Embryonic facial prominence (tissue), 1 donor: Measurements from ENCODE around the gene CCDC141.

Source experiments
- DNase-seq: peaks from one replicate; pipeline ENCODE4 v3.0.0-alpha.2; 2016; ENCODE audit errors: extremely low spot score

Gene CCDC141

DNA sequence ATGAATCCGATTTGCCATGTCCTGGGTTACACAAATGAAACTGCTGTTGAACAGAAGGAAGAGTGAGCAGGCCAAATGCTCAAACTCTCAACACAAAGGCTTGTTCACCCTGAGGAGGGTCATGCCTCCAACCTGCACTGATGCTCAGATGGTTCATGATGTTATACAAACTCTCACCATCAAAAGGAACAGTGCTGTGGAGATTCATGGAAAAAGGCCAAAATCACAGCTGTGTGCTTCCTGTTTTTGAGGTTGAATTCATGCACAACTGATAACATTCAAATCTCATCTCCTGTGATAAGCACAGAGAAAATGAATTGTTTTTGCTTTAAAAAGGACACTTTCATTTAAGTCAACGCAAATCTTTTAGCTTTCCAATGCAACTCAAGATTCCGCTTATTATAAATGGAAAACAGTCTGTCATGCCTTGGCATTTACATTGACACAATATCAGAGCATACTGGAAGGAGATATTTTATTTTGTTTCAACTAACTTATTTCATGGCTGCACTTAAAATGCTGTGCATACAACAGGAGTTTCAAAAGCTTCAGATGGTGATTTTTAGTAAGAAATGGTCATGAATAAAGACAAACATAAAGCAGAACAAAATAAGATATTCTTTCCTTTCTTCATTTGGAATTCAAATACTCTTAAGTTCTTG lies 220.5 kb downstream of the CCDC141 start:
- DNase-seq: no peak

DNA sequence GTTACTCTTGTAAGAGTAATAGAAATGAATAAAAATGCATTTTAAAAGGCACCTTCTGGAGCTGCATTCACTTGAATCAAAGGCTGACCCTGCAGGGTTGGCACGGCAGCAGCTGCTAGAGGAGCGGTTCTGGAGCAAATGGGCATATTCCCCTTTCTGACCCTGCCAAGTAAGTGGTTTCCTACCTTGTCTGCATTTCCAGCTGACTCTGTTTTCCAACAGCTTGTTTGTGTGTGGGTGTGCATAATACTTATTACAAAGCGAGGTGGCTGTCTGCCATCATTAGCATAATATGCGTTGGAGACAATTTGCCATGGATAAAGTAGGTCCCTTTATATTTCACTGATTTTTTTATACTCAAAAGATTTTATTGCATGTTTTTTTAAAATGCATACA lies 221.5 kb downstream of the CCDC141 start:
- DNase-seq: no peak

DNA sequence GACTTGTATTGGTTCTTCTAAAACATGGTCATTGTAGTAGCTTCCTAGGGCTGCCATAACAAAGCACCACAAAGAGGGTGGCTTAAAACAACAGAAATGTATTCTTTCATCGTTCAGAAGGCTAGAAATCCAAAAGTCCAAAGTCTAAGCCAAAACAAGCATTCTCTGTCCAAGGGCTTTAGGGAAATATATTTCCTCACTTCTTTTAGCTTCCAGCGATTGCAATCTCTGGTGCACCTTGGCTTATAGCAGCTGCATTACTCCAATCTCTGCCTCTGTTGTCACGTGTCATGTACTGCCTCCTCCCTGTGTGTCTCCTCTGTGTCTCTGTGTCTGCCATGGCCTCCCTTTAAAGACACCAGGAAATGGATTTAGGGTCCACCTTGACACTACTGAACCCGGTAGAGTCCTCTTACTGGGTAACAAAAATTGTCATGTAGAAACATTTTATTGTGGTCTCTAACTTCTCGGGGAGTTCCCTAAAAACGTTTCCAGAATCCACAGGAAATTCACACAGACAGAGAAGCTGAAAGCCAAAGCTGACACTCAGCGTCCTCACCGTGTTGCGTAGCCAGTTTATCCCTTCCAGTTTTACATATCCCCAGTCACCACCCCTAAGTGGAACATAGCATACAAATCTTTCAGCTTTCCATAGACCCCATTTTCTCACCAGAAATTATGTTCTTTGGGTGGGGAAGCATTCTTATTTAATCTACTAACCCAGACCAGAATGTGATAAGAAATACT lies 222.0 kb downstream of the CCDC141 start:
- no peak for DNase-seq

DNA sequence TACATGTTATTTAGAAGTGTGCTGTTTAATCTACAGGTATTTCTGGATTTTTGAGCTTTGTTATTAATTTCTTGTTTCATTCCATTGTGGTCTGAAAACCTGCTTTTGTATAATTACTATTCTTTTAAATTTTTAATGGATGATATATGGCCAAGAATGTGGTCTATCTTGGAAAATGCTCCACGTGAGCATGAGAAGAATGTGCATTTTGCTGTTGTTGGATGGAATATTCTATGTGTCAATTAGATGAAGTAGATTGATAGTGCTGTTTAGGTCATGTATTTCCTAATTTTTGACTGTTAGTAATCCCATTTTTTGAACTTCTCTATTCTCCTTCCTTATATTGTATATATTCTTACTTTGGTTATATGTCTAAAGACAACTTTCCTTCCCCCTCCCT lies 222.8 kb downstream of the CCDC141 start:
- no peak for DNase-seq

DNA sequence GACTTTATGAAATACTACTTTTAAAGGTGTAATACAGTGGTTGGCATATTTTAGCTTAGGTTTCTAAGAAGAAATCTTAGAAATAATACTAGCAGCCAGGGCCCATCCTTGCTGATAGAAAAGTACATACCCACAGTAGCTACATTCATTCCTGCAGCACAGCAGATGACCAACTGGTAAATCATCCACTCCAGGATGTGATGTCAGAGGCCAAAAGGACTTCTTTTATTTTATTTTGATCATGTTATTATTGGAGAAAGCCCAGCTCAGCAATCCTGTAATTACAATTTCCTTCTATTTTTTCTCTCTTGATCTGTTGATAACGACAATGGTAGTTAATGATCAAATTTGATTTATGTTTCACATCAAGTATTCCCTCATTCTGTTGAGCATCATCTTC lies 224.8 kb downstream of the CCDC141 start:
- DNase-seq: no peak

DNA sequence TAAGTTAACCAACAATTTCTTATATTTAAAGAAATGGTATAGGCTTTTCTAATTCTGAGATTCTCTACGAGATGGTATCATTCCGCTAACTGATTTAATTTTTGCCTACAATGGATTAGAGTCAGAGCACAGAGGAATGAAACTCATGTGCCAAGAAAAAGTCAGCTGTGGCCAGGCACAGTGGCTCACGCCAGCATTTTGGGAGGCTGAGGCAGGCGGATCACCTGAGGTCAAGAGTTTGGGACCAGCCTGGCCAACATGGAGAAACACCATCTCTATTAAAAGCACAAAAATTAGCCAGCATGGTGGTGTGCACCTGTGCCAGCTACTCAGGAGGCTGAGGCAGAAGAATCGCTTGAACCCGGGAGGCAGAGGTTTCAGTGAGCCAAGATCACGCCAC lies 225.8 kb downstream of the CCDC141 start:
- DNase-seq: no peak

DNA sequence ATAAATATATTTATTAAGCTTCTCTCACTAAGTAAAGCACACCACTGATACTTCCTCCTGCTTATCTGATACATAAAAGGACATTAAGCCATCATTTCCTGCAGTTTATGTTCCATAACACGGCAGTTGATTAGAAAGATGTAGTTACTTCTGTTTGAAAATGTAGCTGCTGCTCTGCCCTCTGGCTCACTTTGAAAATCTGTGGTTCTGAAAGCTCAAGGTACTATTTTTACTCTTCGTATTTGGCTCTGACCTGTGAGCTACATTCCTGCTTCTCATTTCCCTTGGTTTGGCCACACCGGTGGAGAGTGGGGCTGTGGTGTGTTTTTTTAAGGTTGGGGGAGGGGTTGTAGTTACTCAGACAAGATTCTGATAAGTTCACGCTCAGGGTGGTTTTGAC lies 229.9 kb downstream of the CCDC141 start:
- DNase-seq: no peak

DNA sequence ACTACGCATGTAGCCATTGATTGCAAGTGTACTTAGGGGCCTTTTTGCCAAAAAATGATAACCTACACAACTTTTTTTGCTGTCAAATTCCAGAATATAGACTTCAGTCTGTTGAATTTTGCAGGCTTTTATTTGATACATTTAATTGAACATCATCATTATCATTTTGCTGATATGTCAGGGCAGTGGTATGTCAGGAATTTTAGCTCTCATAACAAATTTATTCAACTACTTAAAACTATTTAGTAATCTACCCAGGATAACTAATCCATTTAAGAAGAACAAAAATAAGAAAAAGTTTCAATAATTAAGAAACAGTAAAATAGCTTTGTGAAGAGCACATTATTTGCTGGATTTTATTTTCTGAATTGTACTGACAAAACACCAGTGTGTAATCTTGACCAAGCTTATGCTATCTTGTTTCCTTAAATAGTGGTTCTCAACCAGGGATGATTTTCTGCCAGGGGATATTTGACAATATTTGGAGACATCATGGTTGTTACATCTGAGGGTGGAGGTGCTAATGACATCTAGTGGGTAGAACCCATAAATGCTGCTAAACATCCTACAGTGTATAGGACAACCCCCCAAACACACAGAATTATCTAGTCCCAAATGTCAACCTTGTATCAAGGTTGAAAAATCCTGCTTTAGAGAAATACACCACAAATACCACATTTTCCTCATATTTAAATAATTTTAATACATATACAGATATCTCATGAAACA lies 230.6 kb downstream of the CCDC141 start:
- DNase-seq: no peak

DNA sequence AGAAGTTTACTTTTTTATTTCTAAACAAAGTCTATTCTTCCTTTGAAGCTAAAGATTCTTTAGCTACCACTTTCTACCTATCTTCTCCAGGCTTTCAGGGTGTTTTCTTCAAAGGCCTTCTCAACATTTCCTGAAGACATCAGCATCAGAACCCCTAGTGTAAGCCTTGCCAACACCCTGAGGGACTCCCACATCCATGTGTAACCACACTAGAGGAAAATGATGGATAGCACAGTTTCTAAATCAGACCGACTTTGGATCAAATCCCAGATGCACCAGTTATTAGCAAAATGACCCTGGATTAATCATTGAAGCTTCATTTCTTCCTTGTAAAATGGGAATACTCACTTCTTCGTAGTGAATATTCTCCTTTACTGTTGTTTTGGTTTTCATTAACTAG lies 238.0 kb downstream of the CCDC141 start:
- DNase-seq: no peak

DNA sequence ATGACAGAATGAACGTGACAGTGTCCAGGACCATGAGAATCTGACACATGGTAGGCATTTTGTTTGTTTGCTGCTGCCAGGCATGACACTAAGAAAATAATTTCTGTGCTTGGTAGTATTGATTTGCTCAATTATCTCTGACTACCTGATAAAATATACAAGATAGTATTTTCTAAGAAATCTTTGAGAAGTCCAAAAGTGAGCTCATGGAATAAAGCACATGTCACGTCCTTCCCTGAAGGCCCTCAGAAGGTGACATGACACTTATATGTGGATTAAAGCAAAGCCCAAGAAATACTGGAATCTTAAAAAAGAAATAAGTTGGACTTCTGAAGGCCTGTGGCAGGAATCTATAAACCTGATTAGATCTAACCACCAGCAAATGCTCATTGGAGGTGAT lies 238.9 kb downstream of the CCDC141 start:
- DNase-seq: no peak

DNA sequence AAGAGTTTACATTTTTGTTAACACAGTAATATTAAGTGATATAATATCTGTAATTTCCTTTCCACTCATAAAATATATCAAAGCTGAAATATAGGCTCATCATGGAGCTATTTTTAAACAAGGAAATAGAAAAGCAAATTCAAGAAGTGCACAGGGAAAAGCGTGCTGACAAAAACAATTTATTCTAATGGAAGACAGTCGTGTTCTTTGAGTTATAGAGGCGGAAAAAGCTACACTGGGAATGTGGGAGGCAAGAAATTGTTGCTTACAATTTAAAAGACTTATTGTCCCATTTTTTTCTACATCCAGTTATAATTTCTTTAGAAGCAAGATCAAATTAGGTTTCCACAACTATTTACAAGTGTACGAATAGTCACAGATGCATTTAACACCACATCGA lies 239.5 kb downstream of the CCDC141 start:
- no peak for DNase-seq

DNA sequence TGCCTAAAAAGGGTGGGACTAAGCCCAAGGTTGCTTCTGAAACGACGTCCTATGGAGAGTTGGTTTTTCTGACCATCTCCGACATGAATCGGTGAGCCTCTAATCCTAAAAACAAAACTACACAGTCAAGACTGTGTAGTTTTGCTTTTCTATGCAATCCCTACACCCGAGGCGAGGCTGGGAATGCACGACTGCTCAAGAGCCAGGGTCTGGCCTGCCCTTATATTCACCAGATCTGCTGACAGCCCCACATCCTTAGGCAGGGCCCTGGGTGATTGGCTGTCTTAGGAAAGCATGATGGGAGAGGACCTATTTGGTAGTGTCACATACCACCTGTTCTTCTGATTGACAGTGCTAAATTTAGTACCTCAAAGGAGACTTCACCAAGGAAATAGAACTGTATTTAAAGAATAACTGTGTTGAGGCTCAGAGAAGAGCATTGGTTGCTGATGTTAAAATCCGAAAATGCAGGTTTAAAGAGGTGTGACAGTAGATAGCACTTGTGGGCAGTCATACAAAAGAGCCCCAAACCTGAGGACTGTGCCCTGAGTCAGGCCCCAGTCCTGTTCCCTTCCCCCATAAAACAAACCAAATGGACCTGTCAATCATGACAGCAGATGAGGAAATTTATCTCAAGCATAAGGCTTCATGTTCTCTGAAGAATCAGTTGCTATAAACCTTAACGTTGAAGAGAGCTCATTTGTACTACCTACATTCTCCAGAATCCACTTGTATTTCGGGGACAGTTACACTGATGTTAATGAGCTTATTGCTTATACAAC lies 242.5 kb downstream of the CCDC141 start, which contains the start of gene TTN:
TSS of gene TTN (minus strand) at position 197 of the 782 bp plus-strand sequence. CDS start 2,781 bp downstream, outside the sequence.
- DNase-seq: no peak

DNA sequence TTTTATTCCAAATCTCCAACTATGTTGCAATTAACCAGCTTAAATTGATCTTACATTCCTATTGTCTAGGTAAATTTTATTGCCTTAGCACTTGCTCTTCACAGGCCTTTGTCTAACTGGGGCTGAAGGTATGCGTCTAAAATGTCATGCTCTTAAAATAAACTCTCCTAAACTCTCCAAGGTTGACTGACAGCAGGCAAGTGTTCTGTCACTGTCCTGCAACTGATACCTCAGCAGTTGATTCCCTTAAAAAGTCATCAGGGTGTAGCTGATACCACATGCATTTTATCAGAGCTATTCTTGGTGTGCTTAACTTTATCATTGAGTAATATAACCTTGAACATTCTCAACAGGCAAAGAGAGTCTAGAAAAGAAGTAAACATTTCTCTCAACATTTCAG lies 243.4 kb downstream of the CCDC141 start:
- DNase-seq: no peak

DNA sequence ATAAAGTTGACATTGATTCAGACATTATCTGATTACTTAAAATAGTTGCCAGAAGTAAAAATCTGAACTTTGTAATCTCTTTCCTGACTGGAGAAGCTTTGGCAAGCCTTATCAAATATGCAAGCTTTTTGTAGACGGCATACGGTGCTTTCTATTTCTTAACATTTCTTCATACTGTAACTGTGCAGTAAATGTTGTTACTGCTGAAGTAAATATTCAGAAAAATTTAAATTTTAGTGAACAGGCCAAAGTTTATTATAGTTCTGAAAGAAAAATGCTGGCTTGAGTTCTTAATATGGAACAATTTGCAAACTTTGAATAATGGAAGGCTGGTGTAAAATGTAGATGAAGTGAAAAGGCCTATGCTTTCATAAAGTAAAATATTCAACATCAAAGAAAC lies 244.5 kb downstream of the CCDC141 start:
- DNase-seq: no peak

DNA sequence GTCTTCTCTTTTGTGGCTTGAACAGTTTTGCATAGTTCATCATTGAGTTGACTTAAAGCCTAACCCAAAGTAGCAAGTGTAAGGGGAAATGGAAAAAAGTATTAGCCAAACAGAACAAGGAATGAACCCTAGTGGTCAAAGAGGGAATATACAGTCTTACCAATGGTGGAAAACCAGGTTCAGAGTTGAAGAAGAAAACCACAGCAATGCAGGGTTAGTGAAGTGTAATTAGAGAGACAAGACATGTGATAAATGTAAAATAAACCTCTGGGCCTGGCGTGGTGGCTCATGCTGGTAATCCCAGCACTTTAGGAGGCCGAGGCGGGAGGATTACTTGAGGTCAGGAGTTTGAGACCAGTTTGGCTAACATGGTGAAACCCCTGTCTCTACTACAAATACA lies 245.1 kb downstream of the CCDC141 start:
- DNase-seq: no peak

DNA sequence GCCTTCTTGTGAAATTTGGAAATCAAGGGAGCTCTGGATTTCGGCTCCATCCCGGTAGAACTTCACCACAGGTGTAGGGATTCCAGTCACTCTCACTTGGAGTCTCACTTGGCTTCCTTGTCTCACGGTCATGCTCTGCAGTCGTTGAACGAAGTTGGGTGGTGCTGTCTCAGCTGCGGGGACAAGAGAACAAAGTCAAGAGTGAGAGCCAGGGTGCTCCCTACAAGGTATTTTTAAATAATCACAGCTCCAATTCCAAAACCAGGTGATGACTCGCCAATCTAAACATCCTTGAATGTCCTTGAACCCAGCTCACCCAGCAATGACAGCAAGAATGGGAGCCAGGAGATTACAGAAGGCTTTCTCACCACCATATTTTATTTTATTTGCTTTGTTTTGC lies 249.4 kb downstream of the CCDC141 start:
- no peak for DNase-seq

DNA sequence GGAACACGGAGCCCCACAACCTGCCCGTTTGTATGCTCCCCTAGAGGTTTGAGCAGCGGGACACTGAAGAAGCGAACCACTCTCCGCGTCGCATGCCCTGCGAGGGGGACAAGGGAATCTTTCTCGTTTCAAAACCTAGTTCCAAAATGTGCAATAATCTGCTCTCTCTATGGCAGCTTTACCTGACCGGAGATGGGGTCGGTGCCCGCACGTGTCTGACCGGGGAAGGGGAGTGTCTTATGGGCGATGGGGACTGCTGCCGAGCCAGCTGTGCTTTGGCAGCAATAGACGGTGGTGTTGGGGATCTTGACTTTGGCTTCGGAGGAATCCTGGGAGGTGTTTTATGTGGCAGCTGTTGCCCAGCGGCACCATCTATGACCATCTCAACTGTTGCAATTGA lies 250.6 kb downstream of the CCDC141 start:
- DNase-seq: no peak

DNA sequence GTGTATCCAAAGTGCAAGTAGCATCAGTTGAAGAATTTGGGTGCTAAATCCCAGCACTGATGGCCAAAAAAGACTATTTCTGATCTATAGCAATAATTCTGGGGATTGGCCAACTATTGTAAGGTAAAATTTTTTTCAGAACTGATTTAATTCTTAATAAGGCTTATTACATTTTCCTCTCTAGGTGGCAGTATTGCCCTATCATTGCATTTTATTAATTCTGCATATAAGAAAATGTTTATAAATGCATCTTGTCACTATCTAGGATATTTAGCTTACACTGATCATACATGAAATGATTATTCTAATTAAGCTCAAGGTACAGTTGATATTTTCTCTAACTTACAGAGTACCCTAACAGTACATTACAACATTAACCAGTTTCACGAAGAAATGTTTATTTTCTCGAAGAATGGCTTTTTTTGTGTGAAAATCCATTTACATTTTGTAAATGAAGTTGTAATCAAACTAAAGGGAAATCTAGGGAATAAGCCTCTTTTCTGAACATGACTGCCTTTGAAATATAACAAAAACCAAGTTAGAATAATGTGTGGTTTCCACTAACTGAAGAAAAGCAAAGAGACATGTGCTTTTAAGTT lies 253.8 kb downstream of the CCDC141 start:
- peak; percentile 42 for DNase-seq

DNA sequence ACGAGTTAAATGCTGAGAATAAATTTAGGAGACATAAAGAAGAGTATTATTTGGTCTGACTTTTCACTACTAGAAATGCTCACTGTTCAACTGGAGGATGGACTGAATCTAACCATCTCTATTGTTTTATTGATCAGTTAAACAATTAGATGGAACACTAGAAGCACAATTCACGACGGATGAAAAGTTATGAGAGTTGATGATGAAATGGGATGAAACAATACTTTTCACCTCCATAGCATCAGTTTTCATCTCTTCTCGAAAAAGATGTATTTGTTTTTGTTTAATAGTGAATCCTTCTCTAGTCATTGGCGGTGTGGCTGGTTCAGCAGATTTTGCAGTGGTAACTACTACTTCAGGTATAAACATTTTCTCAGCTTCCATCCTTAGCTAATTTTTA lies 262.0 kb downstream of the CCDC141 start:
- no peak for DNase-seq

DNA sequence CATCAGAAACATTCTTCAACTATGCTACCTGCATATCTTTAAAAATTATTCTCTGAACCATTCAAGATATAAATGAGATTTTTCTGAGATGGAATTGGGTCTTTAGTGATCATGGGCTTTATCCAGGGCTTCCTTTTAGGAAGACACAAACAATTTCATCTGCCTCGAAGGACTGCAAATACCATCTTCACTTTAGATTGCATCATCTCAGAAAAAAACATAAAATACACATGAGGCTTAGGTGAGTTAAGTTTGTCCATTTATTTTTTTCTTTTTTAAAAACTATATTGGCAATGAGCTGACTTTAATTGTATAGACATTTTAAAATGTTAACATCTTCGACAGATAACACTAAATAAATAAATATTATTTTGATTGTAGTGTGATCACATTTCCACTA lies 262.8 kb downstream of the CCDC141 start:
- DNase-seq: no peak

DNA sequence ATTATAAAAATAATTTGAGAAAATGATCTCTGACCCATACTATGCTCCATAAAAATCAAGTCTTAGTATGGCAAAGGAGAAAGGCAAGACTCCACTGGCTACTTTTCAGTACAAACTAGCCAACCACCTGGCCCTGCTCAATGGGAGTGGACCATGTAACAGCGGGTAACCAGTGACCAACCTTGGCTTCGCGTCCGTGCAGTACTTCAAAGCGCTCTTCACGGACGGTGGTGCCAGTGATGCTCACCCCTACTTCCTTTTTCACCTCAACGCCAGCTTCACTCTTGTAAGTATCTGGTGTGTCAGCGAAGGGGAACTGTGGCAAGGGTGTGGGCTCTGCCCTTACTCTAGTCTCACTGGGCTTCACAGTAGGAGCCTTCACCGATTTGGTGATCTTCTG lies 266.0 kb downstream of the CCDC141 start:
- DNase-seq: no peak

DNA sequence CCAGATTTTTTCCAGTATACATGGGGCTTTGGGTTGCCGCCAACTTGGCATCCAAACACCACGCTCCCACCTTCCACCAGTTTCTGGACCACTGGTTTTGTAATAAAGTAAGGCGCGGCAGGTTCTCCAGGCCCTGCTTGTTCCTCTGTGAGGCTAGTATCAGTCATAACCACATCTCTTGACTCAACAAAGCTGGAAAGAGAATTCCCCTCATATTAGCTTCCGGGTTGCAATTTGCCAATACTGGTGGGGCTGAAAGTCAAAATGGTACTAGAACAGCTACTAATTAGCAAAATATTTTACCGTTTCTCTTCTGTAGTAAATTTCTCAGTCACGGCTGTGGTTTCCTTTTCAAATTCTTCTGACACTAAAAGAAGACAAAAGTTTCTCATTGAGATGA lies 267.7 kb downstream of the CCDC141 start:
- DNase-seq: no peak
